Ishikawa (cell line): ENCODE measurements around the gene DET1.

Experiments
- EP300 ChIP-seq: IDR thresholded peaks from 2 replicates; pipeline ENCODE4 v1.6.1; 2012; ENCODE audit warnings: borderline replicate concordance
- FOXM1 ChIP-seq: IDR thresholded peaks from 2 replicates; pipeline ENCODE4 v1.6.1; 2012; ENCODE audit warnings: low read depth, borderline replicate concordance
- NFIC ChIP-seq: IDR thresholded peaks from 2 replicates; pipeline ENCODE4 v1.6.1; 2012
- RAD21 ChIP-seq: IDR thresholded peaks from 2 replicates; pipeline ENCODE4 v1.6.1; 2012; ENCODE audit warnings: low read depth
- TAF1 ChIP-seq: IDR thresholded peaks from 2 replicates; pipeline ENCODE4 v1.6.1; 2012; ENCODE audit warnings: low read depth, mild to moderate bottlenecking
- TCF12 ChIP-seq: IDR thresholded peaks from 2 replicates; pipeline ENCODE4 v1.6.1; 2012; ENCODE audit warnings: low read depth
- YY1 ChIP-seq: IDR thresholded peaks from 2 replicates; pipeline ENCODE4 v1.6.1; 2012; ENCODE audit warnings: low read depth
- ZBTB7A ChIP-seq: IDR thresholded peaks from 2 replicates; pipeline ENCODE4 v1.6.1; 2012; ENCODE audit warnings: low read depth
- TF ChIP-seq, protein P1 (sequence below): IDR thresholded peaks from 2 replicates; pipeline ENCODE4 v1.6.1; 2012; ENCODE audit warnings: low read depth, mild to moderate bottlenecking
- TF ChIP-seq, protein P2 (sequence below): IDR thresholded peaks from 2 replicates; pipeline ENCODE4 v1.6.1; 2012

DNA sequence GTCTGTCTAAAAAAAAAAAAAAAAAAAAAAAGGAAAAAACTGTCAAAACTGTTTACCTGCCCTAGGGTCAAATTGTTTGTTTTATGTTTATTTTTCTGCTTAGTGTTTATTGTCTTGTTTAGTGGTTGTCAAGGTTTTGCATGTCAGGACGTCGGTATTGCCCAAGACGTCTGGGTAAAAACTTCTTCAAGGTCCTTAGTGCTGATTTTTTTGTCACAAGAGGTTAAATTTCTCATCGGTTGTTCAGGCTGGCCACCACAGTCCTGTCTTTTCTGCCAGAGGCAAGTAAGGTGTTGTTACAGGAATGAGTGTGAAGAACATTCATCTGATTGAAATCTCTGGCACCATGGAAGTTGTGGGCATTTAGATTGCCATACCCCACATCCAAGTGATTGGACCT, 7.0 kb downstream of the DET1 start:
- TF ChIP-seq, protein P1, sequence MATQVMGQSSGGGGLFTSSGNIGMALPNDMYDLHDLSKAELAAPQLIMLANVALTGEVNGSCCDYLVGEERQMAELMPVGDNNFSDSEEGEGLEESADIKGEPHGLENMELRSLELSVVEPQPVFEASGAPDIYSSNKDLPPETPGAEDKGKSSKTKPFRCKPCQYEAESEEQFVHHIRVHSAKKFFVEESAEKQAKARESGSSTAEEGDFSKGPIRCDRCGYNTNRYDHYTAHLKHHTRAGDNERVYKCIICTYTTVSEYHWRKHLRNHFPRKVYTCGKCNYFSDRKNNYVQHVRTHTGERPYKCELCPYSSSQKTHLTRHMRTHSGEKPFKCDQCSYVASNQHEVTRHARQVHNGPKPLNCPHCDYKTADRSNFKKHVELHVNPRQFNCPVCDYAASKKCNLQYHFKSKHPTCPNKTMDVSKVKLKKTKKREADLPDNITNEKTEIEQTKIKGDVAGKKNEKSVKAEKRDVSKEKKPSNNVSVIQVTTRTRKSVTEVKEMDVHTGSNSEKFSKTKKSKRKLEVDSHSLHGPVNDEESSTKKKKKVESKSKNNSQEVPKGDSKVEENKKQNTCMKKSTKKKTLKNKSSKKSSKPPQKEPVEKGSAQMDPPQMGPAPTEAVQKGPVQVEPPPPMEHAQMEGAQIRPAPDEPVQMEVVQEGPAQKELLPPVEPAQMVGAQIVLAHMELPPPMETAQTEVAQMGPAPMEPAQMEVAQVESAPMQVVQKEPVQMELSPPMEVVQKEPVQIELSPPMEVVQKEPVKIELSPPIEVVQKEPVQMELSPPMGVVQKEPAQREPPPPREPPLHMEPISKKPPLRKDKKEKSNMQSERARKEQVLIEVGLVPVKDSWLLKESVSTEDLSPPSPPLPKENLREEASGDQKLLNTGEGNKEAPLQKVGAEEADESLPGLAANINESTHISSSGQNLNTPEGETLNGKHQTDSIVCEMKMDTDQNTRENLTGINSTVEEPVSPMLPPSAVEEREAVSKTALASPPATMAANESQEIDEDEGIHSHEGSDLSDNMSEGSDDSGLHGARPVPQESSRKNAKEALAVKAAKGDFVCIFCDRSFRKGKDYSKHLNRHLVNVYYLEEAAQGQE: no peak
- TF ChIP-seq NFIC (no peak), YY1 (no peak), FOXM1 (no peak), RAD21 (no peak), TCF12 (no peak), EP300 (no peak), TAF1 (no peak), ZBTB7A (no peak)
- TF ChIP-seq, protein P2, sequence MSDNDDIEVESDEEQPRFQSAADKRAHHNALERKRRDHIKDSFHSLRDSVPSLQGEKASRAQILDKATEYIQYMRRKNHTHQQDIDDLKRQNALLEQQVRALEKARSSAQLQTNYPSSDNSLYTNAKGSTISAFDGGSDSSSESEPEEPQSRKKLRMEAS: no peak
